MM.1S (cell line): ENCODE data around the gene FIP1L1.

Experiments
- CTCF ChIP-seq: fragments of 300-600 bp; sonication (generic); IDR thresholded peaks from 2 replicates; pipeline ENCODE4 v1.5.1; 2016; ENCODE audit warnings: antibody characterized with exemption, low read length, mixed read lengths
- EZH2 ChIP-seq: fragments of 300-600 bp; sonication (generic); optimal IDR thresholded peaks from 2 replicates; pipeline ENCODE3; 2017; ENCODE audit warnings: low read depth, mild to moderate bottlenecking, antibody characterized with exemption, low read length, mixed read lengths

GRCh38 chr4:53380221-53380620 lies 2.8 kb downstream of the FIP1L1 start:
- TF ChIP-seq CTCF (no peak), EZH2 (no peak)
